Peyer's patch (tissue), 4 donors: ENCODE measurements around the gene ZC3H18. TPM values are rescaled to one million over a fixed set of nuclear protein-coding genes. Genes with fewer than 3 reads are reported as not detected.

Experiments used
- DNase-seq, 3 donors: peaks; one replicate each; pipeline ENCODE4 v3.0.0-alpha.2; 2017 to 2019
- H3K27ac ChIP-seq, 4 donors: fragments of 200-600 bp; sonication (generic); one replicate each; pipeline ENCODE4 v1.5.1; 2016 to 2019
- H3K27me3 ChIP-seq, 2 donors: fragments of 200-600 bp; sonication (generic); one replicate each; pipeline ENCODE4 v1.5.1; 2019
- H3K36me3 ChIP-seq, 3 donors: fragments of 200-600 bp; sonication (generic); one replicate each; pipeline ENCODE4 v1.5.1; 2016 to 2019
- H3K4me1 ChIP-seq, 4 donors: fragments of 200-600 bp; sonication (generic); one replicate each; pipeline ENCODE4 v1.5.1; 2016 to 2019
- H3K4me3 ChIP-seq, 4 donors: fragments of 200-600 bp; sonication (generic); 1 replicate in 3 of 4; 2 replicates in 1 of 4; pipeline ENCODE4 v1.5.1; 2016 to 2019; ENCODE audit warnings: mild to moderate bottlenecking in 1 of 4
- H3K9me3 ChIP-seq, 4 donors: fragments of 200-600 bp; sonication (generic); one replicate each; pipeline ENCODE4 v1.5.1; 2016 to 2019; ENCODE audit warnings: mild to moderate bottlenecking in 1 of 4
- CTCF ChIP-seq, 6 experiments: fragments of 450-650 bp in 4 of 6; fragments of 200-600 bp in 2 of 6; sonication (generic) in 1 of 6; IDR thresholded peaks; one replicate each; pipeline ENCODE4 v1.5.1; 2017 to 2019; ENCODE audit warnings: antibody characterized with exemption in 6 of 6, mild to moderate bottlenecking in 3 of 6, moderate library complexity in 1 of 6
- POLR2A ChIP-seq, 2 donors: fragments of 450-650 bp; IDR thresholded peaks; one replicate each; pipeline ENCODE4 v1.5.1; 2017; ENCODE audit warnings: antibody characterized with exemption in 2 of 2, mild to moderate bottlenecking in 2 of 2, moderate library complexity in 2 of 2
- total RNA-seq, 4 donors: library from RNA; depleted of rRNA; stranded (reverse); fragments of >200 nt; gene quantifications; one replicate each; pipeline ENCODE4 v1.1.0, GENCODE V29; 2016

The ZC3H18 gene
- total RNA-seq, 4 donors from 2014 or later, result 22.8 to 47.0 (median 32.9) TPM

- no peaks in the 10 kb centered on the region for H3K36me3 ChIP-seq
- H3K27me3 ChIP-seq, result no peaks in the 10 kb centered on the region
- no peak overlapping the region for H3K4me3 ChIP-seq
- H3K4me1 ChIP-seq, result peaks cover 0 to 37% (median 0%) of the 10 kb centered on the region in 4 donors
- TF ChIP-seq POLR2A (IDR thresholded peaks at IDR 0.05) (no peak), CTCF (IDR thresholded peaks at IDR 0.05) (no peak)
- H3K9me3 ChIP-seq, result no peaks in the 10 kb centered on the region
- DNase-seq, result no peak
- no peak overlapping the region for H3K27ac ChIP-seq
Measured at GRCh38 chr16:88527937-88528743, 42.1 kb upstream of the ZC3H18 start.

GRCh38 chr16:88528902-88529318 is 41.3 kb upstream of the ZC3H18 start:
- H3K4me3 ChIP-seq, result no peak overlapping the region
- H3K4me1 ChIP-seq, result peaks cover 0 to 37% (median 0%) of the 10 kb centered on the region in 4 donors
- H3K27me3 ChIP-seq, result no peaks in the 10 kb centered on the region
- DNase-seq, result no peak
- no peaks in the 10 kb centered on the region for H3K9me3 ChIP-seq
- H3K36me3 ChIP-seq, result no peaks in the 10 kb centered on the region
- no peak for TF ChIP-seq POLR2A (IDR thresholded peaks at IDR 0.05)
- TF ChIP-seq CTCF (IDR thresholded peaks at IDR 0.05), result no peak
- H3K27ac ChIP-seq, result no peak overlapping the region

- H3K4me1 ChIP-seq, result peaks cover 0 to 32% (median 0%) of the 10 kb centered on the region in 4 donors
- no peaks in the 10 kb centered on the region for H3K27me3 ChIP-seq
- TF ChIP-seq CTCF (IDR thresholded peaks at IDR 0.05), result no peak
- TF ChIP-seq POLR2A (IDR thresholded peaks at IDR 0.05), result no peak
- no peak overlapping the region for H3K27ac ChIP-seq
- H3K9me3 ChIP-seq, result no peaks in the 10 kb centered on the region
- no peak overlapping the region for H3K4me3 ChIP-seq
- no peak for DNase-seq
- H3K36me3 ChIP-seq, result no peaks in the 10 kb centered on the region
Measured at GRCh38 chr16:88529596-88529995, 40.6 kb upstream of the ZC3H18 start.

GRCh38 chr16:88530051-88530857 is 39.9 kb upstream of the ZC3H18 start:
- H3K9me3 ChIP-seq, result no peaks in the 10 kb centered on the region

GRCh38 chr16:88530858-88531203 is 39.4 kb upstream of the ZC3H18 start:
- Histone ChIP-seq H3K4me3 (no peak overlapping the region), H3K27me3 (no peaks in the 10 kb centered on the region), H3K4me1 (peaks cover 0 to 29% (median 4%) of the 10 kb centered on the region in 4 donors), H3K9me3 (no peaks in the 10 kb centered on the region), H3K27ac (no peak overlapping the region), H3K36me3 (no peaks in the 10 kb centered on the region)
- TF ChIP-seq POLR2A (IDR thresholded peaks at IDR 0.05) (no peak), CTCF (IDR thresholded peaks at IDR 0.05) (no peak)
- no peak for DNase-seq

More at GRCh38 chr16:88530051-88530857, 39.9 kb upstream of the ZC3H18 start:
- Histone ChIP-seq H3K4me1 (peaks cover 0 to 30% (median 3%) of the 10 kb centered on the region in 4 donors), H3K27me3 (no peaks in the 10 kb centered on the region), H3K36me3 (no peaks in the 10 kb centered on the region), H3K27ac (no peak overlapping the region), H3K4me3 (no peak overlapping the region)
- TF ChIP-seq CTCF (IDR thresholded peaks at IDR 0.05), result no peak
- TF ChIP-seq POLR2A (IDR thresholded peaks at IDR 0.05), result no peak
- no peak for DNase-seq
